ENCODE measurements around the gene CALM1.

DNA sequence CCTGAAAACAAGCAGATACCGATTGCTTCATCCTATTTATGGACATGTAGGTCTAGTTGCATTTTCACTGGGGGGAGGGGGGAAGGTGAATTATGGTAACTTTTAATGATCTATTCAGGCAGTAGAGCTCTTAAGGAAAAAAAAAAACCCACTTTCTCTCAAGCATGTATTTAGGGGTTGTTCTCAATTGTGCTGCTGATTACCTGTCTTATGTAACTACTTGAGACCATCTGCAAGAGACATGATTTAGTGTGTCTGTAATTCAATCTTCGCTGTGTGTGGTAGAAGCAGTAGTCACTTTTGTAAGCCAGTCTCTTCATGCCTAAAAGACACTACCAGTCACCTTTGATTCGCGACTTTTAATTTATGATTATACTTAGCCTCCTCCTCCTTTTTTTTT, 8.9 kb downstream of the CALM1 start:
- TF ChIP-seq, protein P1, sequence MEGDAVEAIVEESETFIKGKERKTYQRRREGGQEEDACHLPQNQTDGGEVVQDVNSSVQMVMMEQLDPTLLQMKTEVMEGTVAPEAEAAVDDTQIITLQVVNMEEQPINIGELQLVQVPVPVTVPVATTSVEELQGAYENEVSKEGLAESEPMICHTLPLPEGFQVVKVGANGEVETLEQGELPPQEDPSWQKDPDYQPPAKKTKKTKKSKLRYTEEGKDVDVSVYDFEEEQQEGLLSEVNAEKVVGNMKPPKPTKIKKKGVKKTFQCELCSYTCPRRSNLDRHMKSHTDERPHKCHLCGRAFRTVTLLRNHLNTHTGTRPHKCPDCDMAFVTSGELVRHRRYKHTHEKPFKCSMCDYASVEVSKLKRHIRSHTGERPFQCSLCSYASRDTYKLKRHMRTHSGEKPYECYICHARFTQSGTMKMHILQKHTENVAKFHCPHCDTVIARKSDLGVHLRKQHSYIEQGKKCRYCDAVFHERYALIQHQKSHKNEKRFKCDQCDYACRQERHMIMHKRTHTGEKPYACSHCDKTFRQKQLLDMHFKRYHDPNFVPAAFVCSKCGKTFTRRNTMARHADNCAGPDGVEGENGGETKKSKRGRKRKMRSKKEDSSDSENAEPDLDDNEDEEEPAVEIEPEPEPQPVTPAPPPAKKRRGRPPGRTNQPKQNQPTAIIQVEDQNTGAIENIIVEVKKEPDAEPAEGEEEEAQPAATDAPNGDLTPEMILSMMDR (IDR thresholded peaks at IDR 0.05; ENCODE audit: insufficient read depth, low read depth, low read length): no peak
- TF ChIP-seq EZH2 (IDR thresholded peaks at IDR 0.05; ENCODE audit: insufficient read depth, low read length): no peak

All from astrocyte (in vitro differentiated cells and primary cell).